Thoracic aorta (tissue), 2 donors: ENCODE data around the gene LYPD4. TPM values are rescaled to one million over a fixed set of nuclear protein-coding genes. Genes with fewer than 3 reads are reported as not detected.

Experiments used
- ATAC-seq: fragments of 150-250 bp; one replicate; pipeline ENCODE4 v1.8.0; 2017; ENCODE audit warnings: low read depth; ENCODE audit not compliant: insufficient number of reproducible peaks, low FRiP score
- DNase-seq: peaks from one replicate; pipeline ENCODE4 v3.0.0-alpha.2; 2020; ENCODE audit warnings: low spot score
- H3K27ac ChIP-seq, 2 donors: fragments of 200-600 bp; sonication (generic); 1 replicate in 1 of 2; 2 replicates in 1 of 2; pipeline ENCODE4 v1.5.1; 2016; ENCODE audit warnings: mild to moderate bottlenecking in 2 of 2, moderate library complexity in 2 of 2
- H3K27me3 ChIP-seq: fragments of 200-600 bp; sonication (generic); replicated peaks from 2 replicates; pipeline ENCODE4 v1.6.0; 2016; ENCODE audit warnings: mild to moderate bottlenecking; ENCODE audit not compliant: insufficient read depth
- H3K36me3 ChIP-seq: fragments of 200-600 bp; sonication (generic); one replicate; pipeline ENCODE4 v1.5.1; 2016
- H3K4me1 ChIP-seq, 2 donors: fragments of 200-600 bp; sonication (generic); 1 replicate in 1 of 2; 2 replicates in 1 of 2; pipeline versions ENCODE4 v1.5.1 to v1.6.0; 2016; ENCODE audit warnings: low read depth in 2 of 2, mild to moderate bottlenecking in 1 of 2; ENCODE audit not compliant: control insufficient read depth in 1 of 2
- H3K4me3 ChIP-seq: fragments of 200-600 bp; sonication (generic); 2 replicates; pipeline ENCODE4 v1.5.1; 2016; ENCODE audit warnings: mild to moderate bottlenecking
- H3K9me3 ChIP-seq: fragments of 200-600 bp; sonication (generic); 2 replicates; pipeline ENCODE4 v1.5.1; 2016
- total RNA-seq, 2 donors: library from RNA; depleted of rRNA; stranded (reverse); fragments of >200 nt; gene quantifications; one replicate each; pipeline versions ENCODE4 v1.1.0 to v1.2.3, GENCODE V29; 2016
- TF ChIP-seq, protein P1 (sequence below): fragments of 200-600 bp; sonication (generic); IDR thresholded peaks from one replicate; pipeline ENCODE4 v1.5.1; 2019; ENCODE audit warnings: antibody characterized with exemption

LYPD4 gene
- total RNA-seq, 2 donors from 2014 or later = not detected

- H3K36me3 ChIP-seq = no peaks in the 10 kb centered on the region
- no peak overlapping the region for H3K27ac ChIP-seq
- H3K27me3 ChIP-seq = no peaks in the 10 kb centered on the region
- ATAC-seq = no peak
- H3K9me3 ChIP-seq = no peaks in the 10 kb centered on the region
- H3K4me3 ChIP-seq = no peak overlapping the region
- DNase-seq = no peak
- no peaks in the 10 kb centered on the region for H3K4me1 ChIP-seq
- TF ChIP-seq, protein P1, sequence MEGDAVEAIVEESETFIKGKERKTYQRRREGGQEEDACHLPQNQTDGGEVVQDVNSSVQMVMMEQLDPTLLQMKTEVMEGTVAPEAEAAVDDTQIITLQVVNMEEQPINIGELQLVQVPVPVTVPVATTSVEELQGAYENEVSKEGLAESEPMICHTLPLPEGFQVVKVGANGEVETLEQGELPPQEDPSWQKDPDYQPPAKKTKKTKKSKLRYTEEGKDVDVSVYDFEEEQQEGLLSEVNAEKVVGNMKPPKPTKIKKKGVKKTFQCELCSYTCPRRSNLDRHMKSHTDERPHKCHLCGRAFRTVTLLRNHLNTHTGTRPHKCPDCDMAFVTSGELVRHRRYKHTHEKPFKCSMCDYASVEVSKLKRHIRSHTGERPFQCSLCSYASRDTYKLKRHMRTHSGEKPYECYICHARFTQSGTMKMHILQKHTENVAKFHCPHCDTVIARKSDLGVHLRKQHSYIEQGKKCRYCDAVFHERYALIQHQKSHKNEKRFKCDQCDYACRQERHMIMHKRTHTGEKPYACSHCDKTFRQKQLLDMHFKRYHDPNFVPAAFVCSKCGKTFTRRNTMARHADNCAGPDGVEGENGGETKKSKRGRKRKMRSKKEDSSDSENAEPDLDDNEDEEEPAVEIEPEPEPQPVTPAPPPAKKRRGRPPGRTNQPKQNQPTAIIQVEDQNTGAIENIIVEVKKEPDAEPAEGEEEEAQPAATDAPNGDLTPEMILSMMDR = no peak
These were observed 35.6 kb downstream of the LYPD4 start for GRCh38 chr19:41808663-41809566.

DNA sequence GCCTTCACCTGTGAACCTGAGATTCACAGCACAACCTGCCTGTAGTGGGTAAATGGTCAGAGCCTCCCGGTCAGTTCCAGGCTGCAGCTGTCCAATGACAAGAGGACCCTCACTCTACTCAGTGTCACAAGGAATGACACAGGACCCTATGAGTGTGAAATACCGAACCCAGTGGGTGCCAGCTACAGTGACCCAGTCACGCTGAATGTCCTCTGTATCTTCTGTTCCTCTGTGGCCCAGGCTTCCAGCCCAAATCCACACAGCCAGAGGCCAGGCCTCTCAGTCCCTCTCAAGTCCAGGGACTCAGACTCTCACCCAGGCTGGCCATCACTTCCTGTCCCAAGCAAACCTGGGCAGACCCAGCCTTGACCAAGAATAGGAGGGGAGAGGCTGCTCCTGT, 37.3 kb downstream of the LYPD4 start:
- Histone ChIP-seq H3K4me1 (no peaks in the 10 kb centered on the region), H3K4me3 (no peak overlapping the region), H3K9me3 (no peaks in the 10 kb centered on the region), H3K36me3 (no peaks in the 10 kb centered on the region), H3K27me3 (no peaks in the 10 kb centered on the region), H3K27ac (no peak overlapping the region)
- DNase-seq (no peak), ATAC-seq (no peak)
- TF ChIP-seq, protein P1 = no peak

- DNase-seq (no peak), ATAC-seq (no peak)
- H3K4me3 ChIP-seq = no peak overlapping the region
- H3K27ac ChIP-seq = no peak overlapping the region
- no peaks in the 10 kb centered on the region for H3K36me3 ChIP-seq
- TF ChIP-seq, protein P1 = no peak
- no peaks in the 10 kb centered on the region for H3K4me1 ChIP-seq
- H3K27me3 ChIP-seq = no peaks in the 10 kb centered on the region
- H3K9me3 ChIP-seq = no peaks in the 10 kb centered on the region
These were observed 40.1 kb downstream of the LYPD4 start for GRCh38 chr19:41804336-41804735.

DNA sequence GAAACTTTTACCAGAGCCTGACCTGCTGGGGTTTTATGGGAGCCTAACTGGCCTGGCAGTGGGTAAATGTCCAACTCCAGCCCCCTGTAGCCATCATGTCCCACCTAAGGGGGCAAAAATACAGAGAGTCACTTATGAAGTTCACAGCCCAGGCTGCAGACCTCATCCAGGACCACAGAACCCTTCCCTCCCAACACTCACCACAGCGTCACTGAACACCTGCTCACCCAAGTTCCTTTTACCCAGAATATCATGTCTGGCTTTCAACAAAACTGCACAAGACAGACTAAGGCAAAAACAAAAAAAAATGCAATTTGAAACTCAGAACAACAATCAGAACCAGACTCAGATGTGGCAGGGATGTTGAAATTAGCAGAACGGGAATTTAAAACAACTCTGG, 41.7 kb downstream of the LYPD4 start:
- TF ChIP-seq, protein P1 = no peak
- ATAC-seq (no peak), DNase-seq (no peak)
- H3K9me3 ChIP-seq = no peaks in the 10 kb centered on the region
- no peaks in the 10 kb centered on the region for H3K36me3 ChIP-seq
- no peak overlapping the region for H3K4me3 ChIP-seq
- H3K4me1 ChIP-seq = no peaks in the 10 kb centered on the region
- no peaks in the 10 kb centered on the region for H3K27me3 ChIP-seq
- H3K27ac ChIP-seq = no peak overlapping the region

DNA sequence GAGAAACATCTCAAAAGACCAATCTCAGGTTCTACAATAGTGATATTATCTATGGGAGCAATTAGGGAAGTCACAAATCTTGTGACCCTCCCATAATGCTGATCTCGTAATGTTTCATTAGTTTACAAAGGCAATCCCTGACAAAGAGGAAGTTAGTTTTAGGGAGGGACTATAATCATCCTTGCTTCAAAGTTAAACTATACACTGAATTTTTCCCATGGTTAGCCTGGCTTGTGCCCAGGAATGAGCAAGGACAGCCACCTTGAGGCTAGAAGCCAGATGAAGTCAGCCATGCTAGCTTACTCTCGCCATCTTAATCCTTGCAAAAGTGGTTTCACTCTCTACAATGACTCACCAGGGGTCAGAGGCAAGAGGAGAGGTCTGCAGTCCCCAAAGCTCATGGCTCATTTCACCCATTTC, 42.7 kb downstream of the LYPD4 start:
- no peak for DNase-seq
- no peak overlapping the region for H3K4me3 ChIP-seq
- H3K36me3 ChIP-seq = no peaks in the 10 kb centered on the region
- H3K27me3 ChIP-seq = no peaks in the 10 kb centered on the region
- TF ChIP-seq, protein P1 = no peak
- H3K4me1 ChIP-seq = no peaks in the 10 kb centered on the region
- ATAC-seq = no peak
- H3K9me3 ChIP-seq = no peaks in the 10 kb centered on the region
- H3K27ac ChIP-seq = no peak overlapping the region
